Neural cell (in vitro differentiated cells): Measurements from ENCODE around the gene SAMD4A. TPM values are rescaled to one million over a fixed set of nuclear protein-coding genes. Genes with fewer than 3 reads are reported as not detected.

Experiments used
- H2AFZ ChIP-seq: fragments of 200-600, 300-800 bp; sonication (generic), shearing (Covaris generic); 2 replicates; pipeline ENCODE4 v1.6.0; 2014; ENCODE audit warnings: low read depth, mild to moderate bottlenecking, antibody characterized with exemption, low read length, moderate library complexity
- H3F3A ChIP-seq: fragments of 200-600 bp; shearing (Covaris generic); 2 replicates; pipeline ENCODE4 v1.6.1; 2016; ENCODE audit warnings: mild to moderate bottlenecking, moderate library complexity, mixed read lengths, antibody characterized with exemption, low read length; ENCODE audit not compliant: insufficient read depth, poor library complexity, severe bottlenecking
- H3K27ac ChIP-seq: fragments of 200-600, 300-800 bp; sonication (generic), shearing (Covaris generic); 2 replicates; pipeline ENCODE4 v1.5.1; 2014; ENCODE audit warnings: mild to moderate bottlenecking, low read length, moderate library complexity
- H3K27me3 ChIP-seq: fragments of 300-800, 200-600 bp; sonication (generic), shearing (Covaris generic); 2 replicates; pipeline ENCODE4 v1.6.0; 2014; ENCODE audit warnings: mild to moderate bottlenecking, low read depth, low read length, moderate library complexity; ENCODE audit not compliant: insufficient read depth
- H3K36me3 ChIP-seq: fragments of 300-800, 200-600 bp; sonication (generic), shearing (Covaris generic); 2 replicates; pipeline ENCODE4 v1.5.1; 2014; ENCODE audit warnings: mild to moderate bottlenecking, antibody characterized with exemption, low read length, moderate library complexity; ENCODE audit not compliant: insufficient read depth
- H3K4me2 ChIP-seq: fragments of 300-800, 200-600 bp; sonication (generic), shearing (Covaris generic); 2 replicates; pipeline ENCODE4 v1.6.0; 2014; ENCODE audit warnings: mild to moderate bottlenecking, low read length
- H3K4me3 ChIP-seq: fragments of 300-800, 200-600 bp; sonication (generic), shearing (Covaris generic); 2 replicates; pipeline ENCODE4 v1.5.1; 2014; ENCODE audit warnings: mild to moderate bottlenecking, low read length, moderate library complexity
- H3K79me2 ChIP-seq: fragments of 200-600 bp; shearing (Covaris generic); replicated peaks from 2 replicates; pipeline ENCODE4 v1.6.0; 2014; ENCODE audit warnings: mild to moderate bottlenecking, low read length, moderate library complexity; ENCODE audit not compliant: insufficient read depth
- H3K9ac ChIP-seq: fragments of 300-800, 200-600 bp; sonication (generic), shearing (Covaris generic); 2 replicates; pipeline ENCODE4 v1.6.1; 2016; ENCODE audit warnings: mild to moderate bottlenecking, low read length, mixed read lengths
- H3K9me2 ChIP-seq: fragments of 200-600 bp; shearing (Covaris generic); 2 replicates; pipeline ENCODE4 v1.6.1; 2016; ENCODE audit warnings: mild to moderate bottlenecking, low read length, mixed read lengths; ENCODE audit not compliant: insufficient read depth
- H3K9me3 ChIP-seq: fragments of 200-600, 300-800 bp; sonication (generic), shearing (Covaris generic); 2 replicates; pipeline ENCODE4 v1.6.1; 2016; ENCODE audit warnings: mild to moderate bottlenecking, mixed run types, low read length, moderate library complexity, mixed read lengths
- H4K20me1 ChIP-seq: fragments of 200-600 bp; shearing (Covaris generic); 2 replicates; pipeline ENCODE4 v1.6.1; 2016; ENCODE audit warnings: mild to moderate bottlenecking, mixed run types; ENCODE audit not compliant: insufficient read depth
- CTCF ChIP-seq: fragments of 450-650 bp; IDR thresholded peaks from 2 replicates; pipeline ENCODE4 v1.5.1; 2014; ENCODE audit warnings: antibody characterized with exemption, mild to moderate bottlenecking, moderate library complexity; ENCODE audit not compliant: poor library complexity, severe bottlenecking
- EP300 ChIP-seq: fragments of 450-650 bp; conservative IDR thresholded peaks from 2 replicates; pipeline ENCODE4 v1.6.1; 2014; ENCODE audit warnings: antibody characterized with exemption, mild to moderate bottlenecking, moderate library complexity; ENCODE audit not compliant: poor library complexity, severe bottlenecking
- EZH2 ChIP-seq: fragments of 200-600, 300-800 bp; shearing (Covaris generic), sonication (generic); IDR thresholded peaks from 2 replicates; pipeline ENCODE4 v1.6.1; 2014; ENCODE audit warnings: antibody characterized with exemption, low read length, borderline replicate concordance, mild to moderate bottlenecking; ENCODE audit not compliant: insufficient read depth, poor library complexity, severe bottlenecking
- MXI1 ChIP-seq: fragments of 450-650 bp; conservative IDR thresholded peaks from 2 replicates; pipeline ENCODE4 v1.6.1; 2014; ENCODE audit warnings: antibody characterized with exemption, mild to moderate bottlenecking; ENCODE audit not compliant: poor library complexity, severe bottlenecking
- POLR2AphosphoS5 ChIP-seq: IDR thresholded peaks from 2 replicates; pipeline ENCODE4 v1.6.1; 2012
- RAD21 ChIP-seq: fragments of 450-650 bp; conservative IDR thresholded peaks from 2 replicates; pipeline ENCODE4 v1.6.1; 2014; ENCODE audit warnings: antibody characterized with exemption, mild to moderate bottlenecking, moderate library complexity
- REST ChIP-seq: IDR thresholded peaks from 2 replicates; pipeline ENCODE4 v1.6.1; 2012; ENCODE audit warnings: borderline replicate concordance
- SMC3 ChIP-seq: fragments of 450-650 bp; conservative IDR thresholded peaks from 2 replicates; pipeline ENCODE4 v1.6.1; 2014; ENCODE audit warnings: antibody characterized with exemption, mild to moderate bottlenecking, moderate library complexity; ENCODE audit not compliant: poor library complexity
- TAF1 ChIP-seq: IDR thresholded peaks from 2 replicates; pipeline ENCODE4 v1.6.1; 2012; ENCODE audit warnings: low read depth
- polyA plus RNA-seq: library from polyadenylated mRNA; depleted of rRNA; stranded (reverse); fragments of >200 nt; gene quantifications from 2 replicates; pipeline ENCODE4 v1.2.3, GENCODE V29; 2014

The SAMD4A gene
- polyA plus RNA-seq, 1 donor from 2014 or later, result 1.0 TPM

GRCh38 chr14:54637270-54638134 lies 70.6 kb downstream of the SAMD4A start:
- Histone ChIP-seq H3K4me2 (no peak overlapping the region), H3K4me3 (no peak overlapping the region), H2AFZ (no peak overlapping the region), H3F3A (no peaks in the 10 kb centered on the region), H3K9ac (no peak overlapping the region), H3K9me2 (no peaks in the 10 kb centered on the region), H3K36me3 (no peaks in the 10 kb centered on the region), H4K20me1 (no peaks in the 10 kb centered on the region), H3K79me2 (no peaks in the 10 kb centered on the region), H3K27me3 (no peaks in the 10 kb centered on the region), H3K9me3 (no peaks in the 10 kb centered on the region), H3K27ac (no peak overlapping the region)
- TF ChIP-seq EP300 (no peak), REST (no peak), TAF1 (no peak), RAD21 (no peak), EZH2 (no peak), POLR2AphosphoS5 (no peak), MXI1 (no peak), SMC3 (no peak), CTCF (no peak)

- H4K20me1 ChIP-seq, result no peaks in the 10 kb centered on the region
- no peak overlapping the region for H3K4me2 ChIP-seq
- no peak for TF ChIP-seq EZH2
- TF ChIP-seq EP300, result no peak
- TF ChIP-seq MXI1, result no peak
- TF ChIP-seq CTCF, result no peak
- no peak for TF ChIP-seq TAF1
- no peak overlapping the region for H3K27ac ChIP-seq
- no peaks in the 10 kb centered on the region for H3K36me3 ChIP-seq
- no peak overlapping the region for H3K9ac ChIP-seq
- no peaks in the 10 kb centered on the region for H3K9me3 ChIP-seq
- H3F3A ChIP-seq, result no peaks in the 10 kb centered on the region
- H3K9me2 ChIP-seq, result no peaks in the 10 kb centered on the region
- no peak overlapping the region for H2AFZ ChIP-seq
- H3K27me3 ChIP-seq, result no peaks in the 10 kb centered on the region
- no peaks in the 10 kb centered on the region for H3K79me2 ChIP-seq
- H3K4me3 ChIP-seq, result no peak overlapping the region
Observed at GRCh38 chr14:54638135-54638446, 71.2 kb downstream of the SAMD4A start.
